AG09319 (cell line): ENCODE results near the gene BRS3.

ENCODE experiments used
- DNase-seq: peaks from one replicate; pipeline ENCODE4 v3.0.0-alpha.2; 2010; ENCODE audit warnings: low read depth; ENCODE audit errors: extremely low read depth
- TF ChIP-seq, protein P1 (sequence below): IDR thresholded peaks from 2 replicates; pipeline ENCODE4 v1.5.1; 2011; ENCODE audit warnings: low read depth, mild to moderate bottlenecking, inconsistent platforms, low read length, moderate library complexity

The BRS3 gene

DNA sequence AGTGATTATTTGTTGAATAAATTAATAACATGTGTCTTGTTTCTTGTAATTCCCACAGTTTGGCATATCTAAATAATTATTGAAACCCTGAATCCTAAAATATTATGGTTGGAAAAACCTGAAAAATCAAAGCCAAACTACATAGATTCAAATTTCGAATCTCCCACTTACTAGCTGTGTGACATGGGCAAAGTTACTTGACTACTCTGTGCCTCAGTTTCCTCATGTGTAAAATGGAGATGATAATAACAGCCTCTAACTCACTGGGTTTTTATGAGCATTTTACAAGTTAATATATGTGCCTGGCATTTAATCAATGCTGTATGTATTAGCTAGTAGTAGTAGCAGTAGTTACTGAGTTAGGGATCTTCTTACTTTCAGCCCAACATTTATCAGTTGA is 34.6 kb upstream of the BRS3 start:
- TF ChIP-seq, protein P1, sequence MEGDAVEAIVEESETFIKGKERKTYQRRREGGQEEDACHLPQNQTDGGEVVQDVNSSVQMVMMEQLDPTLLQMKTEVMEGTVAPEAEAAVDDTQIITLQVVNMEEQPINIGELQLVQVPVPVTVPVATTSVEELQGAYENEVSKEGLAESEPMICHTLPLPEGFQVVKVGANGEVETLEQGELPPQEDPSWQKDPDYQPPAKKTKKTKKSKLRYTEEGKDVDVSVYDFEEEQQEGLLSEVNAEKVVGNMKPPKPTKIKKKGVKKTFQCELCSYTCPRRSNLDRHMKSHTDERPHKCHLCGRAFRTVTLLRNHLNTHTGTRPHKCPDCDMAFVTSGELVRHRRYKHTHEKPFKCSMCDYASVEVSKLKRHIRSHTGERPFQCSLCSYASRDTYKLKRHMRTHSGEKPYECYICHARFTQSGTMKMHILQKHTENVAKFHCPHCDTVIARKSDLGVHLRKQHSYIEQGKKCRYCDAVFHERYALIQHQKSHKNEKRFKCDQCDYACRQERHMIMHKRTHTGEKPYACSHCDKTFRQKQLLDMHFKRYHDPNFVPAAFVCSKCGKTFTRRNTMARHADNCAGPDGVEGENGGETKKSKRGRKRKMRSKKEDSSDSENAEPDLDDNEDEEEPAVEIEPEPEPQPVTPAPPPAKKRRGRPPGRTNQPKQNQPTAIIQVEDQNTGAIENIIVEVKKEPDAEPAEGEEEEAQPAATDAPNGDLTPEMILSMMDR: no peak

GRCh38 chrX:136453771-136454170 is 34.0 kb upstream of the BRS3 start:
- TF ChIP-seq, protein P1: no peak
- no peak for DNase-seq

More for the DNA sequence above, 34.6 kb upstream of the BRS3 start:
- no peak for DNase-seq

GRCh38 chrX:136456133-136456532 is 31.6 kb upstream of the BRS3 start:
- DNase-seq: no peak
- TF ChIP-seq, protein P1: no peak

DNA sequence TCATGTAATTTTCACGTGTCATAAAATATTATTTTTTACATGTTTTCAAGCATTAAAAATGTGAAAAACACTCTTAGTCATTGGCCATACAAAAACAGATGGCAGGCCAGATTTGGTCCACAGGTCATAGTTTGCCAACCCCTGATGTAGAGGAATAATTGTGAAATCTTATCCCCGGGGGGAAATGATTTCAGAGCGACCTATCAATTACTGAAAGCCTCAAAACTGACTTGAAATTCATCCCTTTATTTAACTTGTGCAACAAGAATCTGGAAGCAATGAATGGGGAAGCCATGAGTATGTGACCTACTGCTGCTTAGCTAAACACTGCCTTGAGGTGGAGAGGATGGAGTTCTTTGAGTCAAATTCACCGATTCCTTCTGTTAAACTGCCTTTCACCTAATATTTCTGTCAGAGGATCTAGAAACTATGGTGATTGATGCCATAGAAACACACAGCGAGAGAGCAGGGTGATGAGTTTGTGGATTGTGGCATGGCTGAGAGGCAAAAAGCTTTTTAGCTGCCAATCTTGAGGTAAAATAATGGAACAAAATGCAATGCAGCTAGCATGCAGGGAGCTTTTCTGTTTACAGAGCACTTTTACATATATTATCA is 30.3 kb upstream of the BRS3 start:
- TF ChIP-seq, protein P1: no peak

GRCh38 chrX:136464589-136464988 is 23.2 kb upstream of the BRS3 start:
- TF ChIP-seq, protein P1: no peak
- DNase-seq: no peak

More for the DNA sequence above, 30.3 kb upstream of the BRS3 start:
- DNase-seq: no peak

GRCh38 chrX:136467303-136467702 is 20.4 kb upstream of the BRS3 start:
- TF ChIP-seq, protein P1: no peak
- no peak for DNase-seq

DNA sequence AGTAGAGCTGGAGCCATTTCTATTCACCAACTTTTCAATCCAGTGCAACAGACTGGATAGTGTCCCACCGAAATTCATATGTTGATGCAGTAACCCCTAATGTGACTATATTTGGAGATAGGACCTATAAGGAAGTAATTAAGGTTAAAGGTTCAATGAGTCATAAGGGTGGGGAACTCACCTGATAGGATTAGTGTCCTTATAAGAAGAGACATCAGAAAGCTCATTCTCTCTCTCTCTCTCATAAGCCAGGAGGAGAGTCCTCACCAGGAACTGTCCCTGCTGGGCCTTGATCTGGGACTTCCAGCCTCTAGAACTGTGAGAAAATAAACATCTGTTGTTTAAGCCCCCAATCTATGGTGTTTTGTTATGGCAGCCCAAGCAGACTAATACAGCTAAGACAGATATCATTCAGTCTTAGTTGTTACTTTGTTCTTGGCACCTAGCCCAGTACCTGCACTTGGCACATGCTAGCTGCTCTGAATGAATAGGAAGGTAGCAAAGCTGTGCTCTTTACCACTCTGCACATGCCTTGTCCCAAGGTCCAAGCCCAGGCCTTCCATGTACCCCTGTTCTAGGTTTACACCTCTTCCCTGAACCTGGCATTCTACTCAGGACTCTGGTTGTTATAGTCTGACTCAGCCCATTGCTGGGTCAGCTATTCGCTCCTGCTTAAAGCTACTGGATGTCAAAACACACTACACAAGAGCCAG is 19.2 kb upstream of the BRS3 start:
- DNase-seq: no peak
- TF ChIP-seq, protein P1: no peak
